ENCODE data around the gene PITPNC1. TPM values are rescaled to one million over a fixed set of nuclear protein-coding genes. Genes with fewer than 3 reads are reported as not detected.
A peak's percentile ranks its signal among the peaks of the same experiment; 100 is the strongest.
"Not testable (repeated sequence)": the region's sequence is repeated elsewhere in the genome, so short reads cannot be mapped to it uniquely, and the experiment has no call there.

Gene PITPNC1
- total and polyA plus RNA-seq, 4 donors = 2.3 to 29.6 (median 17.8) TPM

DNA sequence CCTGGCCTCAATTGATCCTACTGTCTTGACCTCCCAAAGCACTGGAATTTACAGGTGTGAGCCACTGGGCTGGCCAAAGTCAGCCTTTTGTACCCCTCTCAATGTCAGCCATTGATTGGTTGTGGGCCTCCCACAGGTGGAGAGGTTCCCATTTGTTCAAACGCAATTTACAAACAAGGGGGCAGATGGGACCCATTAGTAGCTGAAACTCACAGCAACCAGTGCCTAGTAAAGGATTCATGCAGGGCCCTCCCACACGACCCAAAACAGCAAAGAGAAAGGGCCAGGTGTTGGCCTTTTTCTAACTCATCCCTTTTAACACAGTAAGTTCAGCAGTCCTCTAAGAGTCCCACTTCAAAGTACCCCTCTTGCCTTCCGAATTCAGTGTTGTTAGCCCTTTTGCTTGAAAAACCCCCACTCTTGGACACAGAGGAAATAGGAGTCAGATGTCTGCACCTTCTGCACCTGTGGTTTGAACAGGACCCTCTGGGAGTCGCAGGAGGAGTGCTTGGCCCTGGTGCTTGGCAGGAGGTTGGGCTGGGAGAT lies 89.2 kb downstream of the PITPNC1 start:
- H3K4me3 ChIP-seq (ENCODE audit: low read length in 2 of 2) = no peak overlapping the region
- H3K9me3 ChIP-seq (ENCODE audit: control insufficient read depth, low read length) = no peaks in the 10 kb centered on the region
- WGBS, 2 donors = 80 to 86% methylated on average over 4 of the region's 4 CpGs
- no peaks in the 10 kb centered on the region for H3K36me3 ChIP-seq (ENCODE audit: control insufficient read depth in 1 of 2, insufficient read depth in 2 of 2, low read length in 1 of 2)
- H3K4me1 ChIP-seq (ENCODE audit: control insufficient read depth in 1 of 2, insufficient read depth in 2 of 2, low read length in 2 of 2) = no peaks in the 10 kb centered on the region
- H3K27me3 ChIP-seq (ENCODE audit: control insufficient read depth in 1 of 2, insufficient read depth in 2 of 2, low read length in 1 of 2) = no peaks in the 10 kb centered on the region
- ATAC-seq (ENCODE audit: low FRiP score) = no peak
- no peak for DNase-seq
- intact Hi-C loops (cut with DNase I) = no loop called here
- no peak overlapping the region for H3K27ac ChIP-seq (ENCODE audit: low read depth in 1 of 2, low read length in 2 of 2)

DNA sequence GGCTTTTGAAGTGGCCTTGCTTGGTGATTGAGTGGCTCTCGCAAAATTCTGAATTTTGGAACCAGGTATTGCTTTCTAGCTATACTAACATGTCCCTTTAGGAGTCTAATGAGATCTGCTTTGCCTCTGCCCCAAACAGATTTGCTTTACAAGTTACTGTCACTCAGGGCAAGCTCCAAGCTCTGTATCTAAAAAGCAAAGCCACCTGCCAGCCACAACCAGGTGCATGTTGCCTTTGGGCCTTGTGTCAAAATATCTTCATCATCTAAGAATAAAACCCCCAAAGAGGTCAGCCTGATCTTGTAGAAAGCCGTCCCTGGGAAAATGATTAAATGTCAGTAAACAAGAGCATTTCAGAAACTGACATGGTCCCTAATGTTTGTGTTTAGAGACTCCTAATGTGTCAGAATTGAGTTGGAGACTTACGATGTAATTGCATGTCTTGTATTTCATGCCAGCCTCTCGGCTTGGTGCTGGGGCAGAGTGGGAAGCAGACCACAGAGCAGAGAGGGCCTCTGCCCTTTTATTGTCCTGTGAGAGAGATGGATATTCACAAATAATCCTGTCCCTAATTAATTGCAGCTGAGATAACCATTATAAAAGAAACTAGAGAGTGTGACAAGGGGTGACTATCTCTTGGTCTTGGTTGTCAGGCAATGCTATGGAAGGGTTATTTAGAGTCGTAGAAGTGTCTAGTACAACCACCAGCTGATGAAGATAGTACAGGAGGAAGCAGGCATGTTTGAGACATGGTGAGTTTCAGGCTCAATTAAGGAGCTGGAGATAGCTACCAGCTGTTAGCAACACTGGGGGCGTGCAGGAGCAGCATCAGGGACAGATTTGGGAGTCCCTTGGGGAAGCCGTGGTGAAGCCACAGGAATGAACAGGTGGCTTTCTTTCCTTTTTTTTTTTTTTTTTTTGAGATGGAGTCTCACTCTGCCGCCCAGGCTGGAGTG lies 90.7 kb downstream of the PITPNC1 start:
- intact Hi-C loops (cut with DNase I) = no loop called here
- no peak overlapping the region for H3K27ac ChIP-seq (ENCODE audit: low read depth in 1 of 2, low read length in 2 of 2)

DNA sequence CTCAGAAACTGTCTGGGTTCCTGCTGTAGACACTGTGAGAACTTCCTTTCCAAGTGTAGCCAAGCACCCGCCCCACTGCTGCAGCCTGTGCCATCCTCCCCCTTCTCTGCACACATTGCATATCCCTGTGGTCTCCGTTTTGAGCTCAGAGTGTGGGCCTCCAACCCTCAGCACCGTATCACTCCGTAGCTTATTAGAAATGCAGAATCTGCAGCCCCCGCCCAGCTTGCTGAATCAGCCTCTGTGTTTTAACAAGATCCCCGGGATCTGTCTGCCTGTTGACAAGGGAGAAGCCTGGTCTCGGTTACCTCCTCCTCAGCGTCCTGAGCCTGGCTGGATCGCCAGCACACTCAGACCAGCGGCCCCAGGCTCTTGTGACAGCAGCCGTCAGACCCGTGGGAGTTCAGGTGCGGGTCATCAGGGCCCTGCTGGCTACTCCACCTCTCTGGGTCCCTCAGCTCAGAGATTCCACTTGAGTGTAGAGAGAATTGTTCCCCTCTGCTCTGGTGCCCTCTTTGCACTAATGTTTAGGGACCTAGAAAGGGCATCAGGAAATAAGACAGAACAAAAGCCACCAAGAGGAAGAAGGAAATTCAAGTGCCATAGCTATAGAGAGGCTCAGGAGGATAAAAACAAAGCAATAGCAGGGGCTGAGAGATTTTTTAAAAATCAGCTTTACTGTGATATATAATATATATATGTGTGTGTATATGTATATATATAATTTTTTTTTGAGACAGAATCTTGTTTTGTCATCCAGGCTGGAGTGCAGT lies 92.3 kb downstream of the PITPNC1 start:
- Histone ChIP-seq H3K36me3 (ENCODE audit: control insufficient read depth in 1 of 2, insufficient read depth in 2 of 2, low read length in 1 of 2) (no peaks in the 10 kb centered on the region), H3K4me1 (ENCODE audit: control insufficient read depth in 1 of 2, insufficient read depth in 2 of 2, low read length in 2 of 2) (no peaks in the 10 kb centered on the region), H3K4me3 (ENCODE audit: low read length in 2 of 2) (no peak overlapping the region), H3K27ac (ENCODE audit: low read depth in 1 of 2, low read length in 2 of 2) (no peak overlapping the region), H3K27me3 (ENCODE audit: control insufficient read depth in 1 of 2, insufficient read depth in 2 of 2, low read length in 1 of 2) (no peaks in the 10 kb centered on the region), H3K9me3 (ENCODE audit: control insufficient read depth, low read length) (no peaks in the 10 kb centered on the region)
- intact Hi-C loops (cut with DNase I) = no loop called here
- 74 to 80% methylated on average over 13 of the region's 13 CpGs for WGBS, 2 donors
- peak; percentile 27 for ATAC-seq (ENCODE audit: low FRiP score)
- DNase-seq = no peak

More for the DNA sequence above, 90.7 kb downstream of the PITPNC1 start:
- Histone ChIP-seq H3K4me1 (ENCODE audit: control insufficient read depth in 1 of 2, insufficient read depth in 2 of 2, low read length in 2 of 2) (no peaks in the 10 kb centered on the region), H3K9me3 (ENCODE audit: control insufficient read depth, low read length) (no peaks in the 10 kb centered on the region), H3K4me3 (ENCODE audit: low read length in 2 of 2) (no peak overlapping the region), H3K27me3 (ENCODE audit: control insufficient read depth in 1 of 2, insufficient read depth in 2 of 2, low read length in 1 of 2) (no peaks in the 10 kb centered on the region), H3K36me3 (ENCODE audit: control insufficient read depth in 1 of 2, insufficient read depth in 2 of 2, low read length in 1 of 2) (no peaks in the 10 kb centered on the region)
- no peak for DNase-seq
- ATAC-seq (ENCODE audit: low FRiP score) = no peak
- 88 to 90% methylated on average over 7 to 8 of the region's 8 CpGs for WGBS, 2 donors

DNA sequence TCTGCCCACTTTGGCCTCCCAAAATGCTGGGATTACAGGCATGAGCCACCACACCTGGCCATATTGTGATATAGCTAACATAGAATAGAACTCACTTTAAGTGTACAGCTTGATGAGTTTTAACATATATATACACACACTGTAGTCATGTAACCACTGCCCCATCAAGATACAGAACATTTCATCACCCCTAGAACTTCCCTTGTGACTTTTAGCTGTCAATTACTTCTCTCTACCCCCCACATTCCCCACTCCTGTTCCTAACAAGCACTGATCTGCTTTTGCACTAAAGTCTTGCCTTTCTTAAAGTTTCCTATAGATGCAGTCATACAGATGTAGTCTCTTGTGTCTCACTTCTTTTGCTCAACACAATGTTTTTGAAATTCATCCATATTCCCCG lies 93.1 kb downstream of the PITPNC1 start:
- intact Hi-C loops (cut with DNase I) = no loop called here
- no peak for ATAC-seq (ENCODE audit: low FRiP score)

DNA sequence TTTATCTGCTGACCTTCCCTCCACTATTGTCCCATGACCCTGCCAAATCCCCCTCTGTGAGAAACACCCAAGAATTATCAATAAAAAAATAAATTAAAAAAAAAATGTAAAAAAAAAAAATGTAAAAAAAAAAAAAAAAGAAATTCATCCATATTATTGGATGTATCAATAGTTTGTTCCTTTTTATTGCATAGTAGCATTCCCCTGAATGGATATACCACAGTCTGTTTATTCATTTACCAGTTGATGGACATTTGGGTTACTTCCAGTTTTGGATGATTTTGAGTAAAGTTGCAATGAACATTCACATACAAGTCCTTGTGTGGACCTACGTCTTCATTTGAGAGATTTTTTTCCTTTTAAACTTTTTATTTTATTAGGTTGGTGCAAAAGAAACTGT lies 94.0 kb downstream of the PITPNC1 start:
- no peaks in the 10 kb centered on the region for H3K9me3 ChIP-seq (ENCODE audit: control insufficient read depth, low read length)
- H3K4me1 ChIP-seq (ENCODE audit: control insufficient read depth in 1 of 2, insufficient read depth in 2 of 2, low read length in 2 of 2) = peaks cover 0 to 2% of the 10 kb centered on the region in 2 donors
- intact Hi-C loops (cut with DNase I) = no loop called here
- no peaks in the 10 kb centered on the region for H3K27me3 ChIP-seq (ENCODE audit: control insufficient read depth in 1 of 2, insufficient read depth in 2 of 2, low read length in 1 of 2)
- no peaks in the 10 kb centered on the region for H3K36me3 ChIP-seq (ENCODE audit: control insufficient read depth in 1 of 2, insufficient read depth in 2 of 2, low read length in 1 of 2)
- WGBS, 2 donors = 95 to 98% methylated on average over 1 of the region's 1 CpG
- ATAC-seq (ENCODE audit: low FRiP score) = no peak
- no peak overlapping the region for H3K4me3 ChIP-seq (ENCODE audit: low read length in 2 of 2)
- no peak overlapping the region for H3K27ac ChIP-seq (ENCODE audit: low read depth in 1 of 2, low read length in 2 of 2)
- no peak for DNase-seq

More for the DNA sequence above, 93.1 kb downstream of the PITPNC1 start:
- WGBS, 2 donors = 95 to 96% methylated on average over 1 of the region's 1 CpG
- Histone ChIP-seq H3K4me3 (ENCODE audit: low read length in 2 of 2) (no peak overlapping the region), H3K27me3 (ENCODE audit: control insufficient read depth in 1 of 2, insufficient read depth in 2 of 2, low read length in 1 of 2) (no peaks in the 10 kb centered on the region), H3K9me3 (ENCODE audit: control insufficient read depth, low read length) (no peaks in the 10 kb centered on the region), H3K27ac (ENCODE audit: low read depth in 1 of 2, low read length in 2 of 2) (no peak overlapping the region), H3K4me1 (ENCODE audit: control insufficient read depth in 1 of 2, insufficient read depth in 2 of 2, low read length in 2 of 2) (peaks cover 0 to 1% of the 10 kb centered on the region in 2 donors), H3K36me3 (ENCODE audit: control insufficient read depth in 1 of 2, insufficient read depth in 2 of 2, low read length in 1 of 2) (no peaks in the 10 kb centered on the region)
- DNase-seq = no peak

DNA sequence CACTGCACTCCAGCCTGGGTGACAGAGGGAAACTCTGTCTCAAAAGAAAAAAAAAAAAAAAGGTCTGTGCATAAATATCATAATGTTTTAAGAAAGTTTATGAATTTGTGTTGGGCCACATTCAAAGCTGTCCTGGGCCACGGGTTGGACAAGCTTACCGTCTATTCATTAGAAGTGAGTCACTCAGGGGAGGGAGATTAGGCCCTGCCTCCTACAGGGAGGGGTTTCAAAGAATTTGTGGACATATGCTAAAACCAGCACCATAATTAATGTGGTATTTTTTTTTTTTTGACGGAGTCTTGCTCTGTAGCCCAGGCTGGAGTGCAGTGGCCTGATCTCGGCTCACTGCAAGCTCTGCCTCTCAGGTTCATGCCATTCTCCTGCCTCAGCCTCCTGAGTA lies 95.5 kb downstream of the PITPNC1 start:
- DNase-seq; H3K9me3 ChIP-seq (ENCODE audit: control insufficient read depth, low read length); H3K4me3 ChIP-seq (ENCODE audit: low read length in 2 of 2); H3K27ac ChIP-seq (ENCODE audit: low read depth in 1 of 2, low read length in 2 of 2); H3K27me3 ChIP-seq (ENCODE audit: control insufficient read depth in 1 of 2, insufficient read depth in 2 of 2, low read length in 1 of 2); H3K36me3 ChIP-seq (ENCODE audit: control insufficient read depth in 1 of 2, insufficient read depth in 2 of 2, low read length in 1 of 2); intact Hi-C loops (cut with DNase I); H3K4me1 ChIP-seq (ENCODE audit: control insufficient read depth in 1 of 2, insufficient read depth in 2 of 2, low read length in 2 of 2): not testable (repeated sequence)
- 48 to 49% methylated on average over 4 of the region's 4 CpGs for WGBS, 2 donors
- peak; percentile 49 for ATAC-seq (ENCODE audit: low FRiP score)

DNA sequence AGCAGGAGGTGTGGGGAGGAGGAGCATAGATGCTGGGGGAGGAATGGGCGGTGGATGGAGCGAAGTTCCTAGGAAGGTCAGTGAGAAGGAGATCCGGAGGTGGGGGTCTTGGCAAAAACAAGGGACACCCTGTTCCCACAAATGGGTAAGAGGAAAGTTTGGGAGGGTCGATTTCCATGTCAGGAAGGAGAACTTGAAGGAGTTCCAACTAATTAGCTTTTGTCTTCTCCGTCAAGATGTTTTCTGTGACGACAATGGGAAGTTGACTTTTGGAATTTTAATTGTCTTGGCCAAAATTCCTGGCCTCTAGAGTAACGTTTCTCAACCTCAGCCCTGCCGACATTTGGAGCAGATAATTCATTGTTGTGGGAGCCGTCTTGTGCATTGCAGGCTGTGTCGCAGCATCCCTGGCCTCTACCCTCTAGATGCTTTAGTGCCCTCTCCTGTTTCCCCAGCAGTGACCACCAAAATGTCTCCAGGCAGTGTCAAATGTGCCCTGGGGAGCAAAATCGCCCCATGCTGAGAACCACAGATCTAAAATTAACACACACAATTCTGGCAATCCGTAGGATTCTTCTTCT lies 97.1 kb downstream of the PITPNC1 start:
- intact Hi-C loops (cut with DNase I) = loop anchor here in 1 of 2 donors (2.0 kb wide), 1 partner anchor 97 kb away; the partner anchor contains the start of gene PITPNC1
- 49 to 58% methylated on average over 12 of the region's 12 CpGs for WGBS, 2 donors
- H3K27ac ChIP-seq (ENCODE audit: low read depth in 1 of 2, low read length in 2 of 2) = no peak overlapping the region

DNA sequence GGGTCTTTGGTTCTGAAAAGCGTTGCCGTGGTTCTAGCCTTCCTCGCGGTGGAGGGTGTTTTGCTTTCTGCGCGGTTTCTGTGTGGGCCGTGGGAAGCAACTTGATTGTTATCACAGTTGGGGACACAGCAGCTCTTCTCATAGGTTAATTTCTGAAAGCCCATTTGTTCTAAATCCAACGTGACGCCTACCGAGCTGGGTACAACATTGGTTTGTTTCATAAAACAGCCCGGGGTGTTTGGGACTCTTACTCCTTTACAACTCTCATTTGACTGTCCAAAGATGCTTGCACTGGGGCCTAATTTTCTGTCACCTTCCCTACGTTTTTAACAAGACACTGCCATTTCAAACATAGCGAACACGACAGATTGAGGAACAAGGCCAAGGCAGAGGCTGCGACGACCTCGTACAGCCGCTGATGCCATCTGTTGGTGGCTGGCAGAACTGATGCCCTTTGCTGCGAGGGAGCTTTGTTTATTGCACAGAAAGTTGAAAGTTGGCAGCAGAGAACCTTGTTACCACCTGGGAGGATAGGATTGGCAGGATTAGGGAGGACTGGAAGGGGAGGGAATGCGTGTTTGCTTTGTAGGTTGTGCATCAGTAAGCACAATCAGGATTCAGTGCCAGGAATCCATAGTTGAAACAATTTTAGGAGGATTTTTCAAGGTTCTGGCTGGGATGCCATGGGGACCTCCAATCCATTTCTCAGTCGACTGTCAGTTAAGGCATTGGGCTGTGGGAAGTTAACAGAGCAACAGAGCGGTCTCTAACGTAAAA lies 98.3 kb downstream of the PITPNC1 start:
- ATAC-seq (ENCODE audit: low FRiP score) = peak; percentile 83
- H3K36me3 ChIP-seq (ENCODE audit: control insufficient read depth in 1 of 2, insufficient read depth in 2 of 2, low read length in 1 of 2) = no peaks in the 10 kb centered on the region
- H3K4me3 ChIP-seq (ENCODE audit: low read length in 2 of 2) = no peak overlapping the region
- no peak overlapping the region for H3K27ac ChIP-seq (ENCODE audit: low read depth in 1 of 2, low read length in 2 of 2)
- no peaks in the 10 kb centered on the region for H3K9me3 ChIP-seq (ENCODE audit: control insufficient read depth, low read length)
- 19 to 25% methylated on average over 23 of the region's 23 CpGs for WGBS, 2 donors
- no peaks in the 10 kb centered on the region for H3K27me3 ChIP-seq (ENCODE audit: control insufficient read depth in 1 of 2, insufficient read depth in 2 of 2, low read length in 1 of 2)
- H3K4me1 ChIP-seq (ENCODE audit: control insufficient read depth in 1 of 2, insufficient read depth in 2 of 2, low read length in 2 of 2) = peaks cover 0 to 2% of the 10 kb centered on the region in 2 donors
- intact Hi-C loops (cut with DNase I) = loop anchor here in 1 of 2 donors (2.0 kb wide), 1 partner anchor 99 kb away; the partner anchor contains the start of gene PITPNC1
- DNase-seq = peak; percentile 84 to 88

More for the DNA sequence above, 97.1 kb downstream of the PITPNC1 start:
- H3K27me3 ChIP-seq (ENCODE audit: control insufficient read depth in 1 of 2, insufficient read depth in 2 of 2, low read length in 1 of 2) = no peaks in the 10 kb centered on the region
- no peak for DNase-seq
- peaks cover 0 to 2% of the 10 kb centered on the region in 2 donors for H3K4me1 ChIP-seq (ENCODE audit: control insufficient read depth in 1 of 2, insufficient read depth in 2 of 2, low read length in 2 of 2)
- no peaks in the 10 kb centered on the region for H3K9me3 ChIP-seq (ENCODE audit: control insufficient read depth, low read length)
- H3K36me3 ChIP-seq (ENCODE audit: control insufficient read depth in 1 of 2, insufficient read depth in 2 of 2, low read length in 1 of 2) = no peaks in the 10 kb centered on the region
- peak; percentile 60 for ATAC-seq (ENCODE audit: low FRiP score)
- no peak overlapping the region for H3K4me3 ChIP-seq (ENCODE audit: low read length in 2 of 2)
